ENCODE measurements around the gene SNRNP200. TPM values are rescaled to one million over a fixed set of nuclear protein-coding genes. Genes with fewer than 3 reads are reported as not detected.
A peak's percentile ranks its signal among the peaks of the same experiment; 100 is the strongest.

SNRNP200 gene
- polyA plus RNA-seq (2011; rRNA removed) (202 and 315 TPM in 2 replicates), polyA plus RNA-seq (2017; fragmentation: RNase III; extraction: RNeasy Plus Mini Kit Qiagen cat#74134 plus additional on column Dnase treatment) (118 to 128 TPM (median 124 TPM) in 3 replicates), polyA minus RNA-seq (2011; rRNA and poly(A)+ RNA removed) (553 and 613 TPM in 2 replicates)
- polyA plus RNA-seq (2012; cell fraction: cytosol; rRNA removed): 194 and 218 TPM in 2 replicates
- 571 and 581 TPM in 2 replicates for polyA plus RNA-seq (2012; cell fraction: nucleus; rRNA removed)

DNA sequence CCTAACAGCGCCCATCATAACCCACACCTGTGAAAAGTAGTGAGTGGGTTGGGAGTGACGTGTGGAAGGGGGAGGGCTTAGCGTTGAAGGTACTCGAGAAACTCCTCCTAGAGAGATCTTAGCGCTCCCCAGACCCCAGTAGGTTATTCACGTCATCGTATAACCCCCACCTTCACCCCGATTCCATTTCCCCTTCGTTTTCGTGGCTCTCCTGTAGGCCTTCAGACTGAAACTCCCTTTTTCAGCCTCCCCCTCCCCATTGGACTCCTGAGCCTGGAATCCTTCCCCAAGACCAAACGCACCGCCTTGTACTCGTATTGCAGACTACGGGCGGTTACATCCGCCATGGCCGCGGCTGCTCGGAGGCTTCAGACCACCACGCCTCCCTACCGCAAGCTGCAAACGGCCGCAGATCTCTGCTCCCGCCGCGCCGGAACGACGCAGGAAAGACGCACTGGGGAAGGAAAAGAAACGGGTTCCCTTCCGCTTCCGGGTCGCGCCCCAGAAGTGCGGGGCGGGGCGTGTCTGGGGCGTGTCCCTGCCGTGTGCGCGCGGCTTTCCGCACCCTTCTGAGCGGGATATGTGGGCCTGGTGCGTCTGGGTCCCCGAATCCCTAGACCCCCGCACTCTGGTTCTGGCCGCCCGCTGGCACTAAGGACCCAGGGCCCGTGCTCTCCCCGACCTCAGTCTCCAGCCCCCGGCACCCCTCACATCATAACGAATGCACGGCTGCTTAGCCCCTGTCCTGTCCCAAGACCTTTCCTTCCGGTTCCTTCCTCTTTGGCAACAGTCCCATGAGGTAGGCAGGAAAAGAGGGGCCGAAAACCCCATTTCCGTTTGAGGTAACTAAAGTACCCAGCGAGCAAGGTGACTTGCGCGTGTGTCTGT lies at the start of gene SNRNP200:
Gene SNRNP200, minus strand, starts transcription at position 456 of the 888 bp plus-strand sequence. Its CDS starts 109 bp downstream, at position 347.
- Histone ChIP-seq H3K4me3 (peak within 1 kb of the TSS; percentile 95), H3K4me1 (peaks cover 16% of the 10 kb centered on the region), H3K27ac (peak within 1 kb of the TSS; percentile 93 to 98), H3K9me3 (no peaks in the 10 kb centered on the region), H3K4me2 (peak within 1 kb of the TSS; percentile 94)
- FAIRE-seq (no peak), DNase-seq (ENCODE audit: low read depth in 1 of 2, low spot score in 1 of 2) (peak; percentile 70 to 91), ATAC-seq (peak; percentile 97 to 99)
- WGBS (ENCODE audit: missing lambda C conversion rate): under 1% methylated on average over 39 of the region's 61 CpGs
- ChIA-PET CTCF (interaction anchor here (0.9 kb wide), 2 partner anchors 19 to 38 kb away, joined by 3 to 4 read pairs; partner anchors contain the start of gene ITPRIPL1), POLR2A (interaction anchor here (1.6 to 2.2 kb wide), 3 partner anchors 16 to 21 kb away, joined by 5 to 22 read pairs (median 8); no protein-coding TSS in a partner anchor)
- TF ChIP-seq EHF (CRISPR knock-in tag; IDR thresholded peaks at IDR 0.05): no peak
- TF ChIP-seq RARB (CRISPR knock-in tag; IDR thresholded peaks at IDR 0.05): peak; percentile 50; the same call in 1 of the 2 replicates
- TF ChIP-seq CBX2 (IDR thresholded peaks at IDR 0.05; ENCODE audit: borderline replicate concordance, low read depth): no peak
- TF ChIP-seq, protein P1, sequence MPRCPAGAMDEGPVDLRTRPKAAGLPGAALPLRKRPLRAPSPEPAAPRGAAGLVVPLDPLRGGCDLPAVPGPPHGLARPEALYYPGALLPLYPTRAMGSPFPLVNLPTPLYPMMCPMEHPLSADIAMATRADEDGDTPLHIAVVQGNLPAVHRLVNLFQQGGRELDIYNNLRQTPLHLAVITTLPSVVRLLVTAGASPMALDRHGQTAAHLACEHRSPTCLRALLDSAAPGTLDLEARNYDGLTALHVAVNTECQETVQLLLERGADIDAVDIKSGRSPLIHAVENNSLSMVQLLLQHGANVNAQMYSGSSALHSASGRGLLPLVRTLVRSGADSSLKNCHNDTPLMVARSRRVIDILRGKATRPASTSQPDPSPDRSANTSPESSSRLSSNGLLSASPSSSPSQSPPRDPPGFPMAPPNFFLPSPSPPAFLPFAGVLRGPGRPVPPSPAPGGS (IDR thresholded peaks at IDR 0.05): peak; percentile 92
- TF ChIP-seq POLR2A (IDR thresholded peaks at IDR 0.05; ENCODE audit: low read length): peak; percentile 74
- TF ChIP-seq REST (IDR thresholded peaks at IDR 0.05): peak; percentile 54
- 0 out of 2 replicates have a peak, but pooled peaks have one; percentile 9 for TF ChIP-seq ELK1 (IDR thresholded peaks at IDR 0.05; ENCODE audit: low read depth, low read length)
- peak; percentile 92 for TF ChIP-seq PHF8 (IDR thresholded peaks at IDR 0.05; ENCODE audit: borderline replicate concordance, low read depth)
- TF ChIP-seq RAD21 (conservative IDR thresholded peaks at IDR 0.05 in 1 of 2, IDR thresholded peaks at IDR 0.05 in 1 of 2): peak in 1 of 2 experiments; percentile 18; a peak in 1 of 5 replicates
- TF ChIP-seq KDM5A (IDR thresholded peaks at IDR 0.05): peak; percentile 71; the same call in 1 of the 2 replicates
- TF ChIP-seq, protein P2, sequence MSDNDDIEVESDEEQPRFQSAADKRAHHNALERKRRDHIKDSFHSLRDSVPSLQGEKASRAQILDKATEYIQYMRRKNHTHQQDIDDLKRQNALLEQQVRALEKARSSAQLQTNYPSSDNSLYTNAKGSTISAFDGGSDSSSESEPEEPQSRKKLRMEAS (IDR thresholded peaks at IDR 0.05): peak; percentile 95
- TF ChIP-seq MYC (IDR thresholded peaks at IDR 0.05; ENCODE audit: borderline replicate concordance, low read length): peak; percentile 74
- no peak for TF ChIP-seq GATA3 (IDR thresholded peaks at IDR 0.05; ENCODE audit: borderline replicate concordance)
- TF ChIP-seq JUN (IDR thresholded peaks at IDR 0.05): peak; percentile 70 to 94

GRCh38 chr2:96354492-96354891 lies 49.1 kb upstream of the SNRNP200 start:
- 92% methylated on average over 4 of the region's 4 CpGs for WGBS (ENCODE audit: missing lambda C conversion rate)
- Histone ChIP-seq H3K4me1 (no peaks in the 10 kb centered on the region), H3K4me2 (no peak overlapping the region), H3K9me3 (no peaks in the 10 kb centered on the region), H3K27ac (no peak overlapping the region), H3K4me3 (no peak overlapping the region)
- POLR2A ChIA-PET: no interaction called here
- CTCF ChIA-PET: interaction anchor here (1.1 to 4.2 kb wide), 2 partner anchors 9 to 155 kb away, joined by 3 to 25 read pairs; no protein-coding TSS in a partner anchor
- ATAC-seq (no peak), DNase-seq (ENCODE audit: low read depth in 1 of 2, low spot score in 1 of 2) (no peak), FAIRE-seq (no peak)
- TF ChIP-seq ZNF302 (CRISPR knock-in tag; IDR thresholded peaks at IDR 0.05) (no peak), ATOH8 (CRISPR knock-in tag; IDR thresholded peaks at IDR 0.05; ENCODE audit: low read depth) (no peak), CTCF (IDR thresholded peaks at IDR 0.05) (no peak), ELK1 (IDR thresholded peaks at IDR 0.05; ENCODE audit: low read depth, low read length) (no peak), REST (IDR thresholded peaks at IDR 0.05) (no peak)

Data from A549 (cell line).